CD14-positive monocyte (primary cell): ENCODE results near the gene SLC16A9. TPM values are rescaled to one million over a fixed set of nuclear protein-coding genes. Genes with fewer than 3 reads are reported as not detected.

Experiments
- DNase-seq, 3 donors: peaks; one replicate each; pipeline ENCODE4 v3.0.0-alpha.2; 2011 to 2022
- H2AFZ ChIP-seq: 2 replicates; pipeline ENCODE4 v1.6.0; 2012; ENCODE audit warnings: mild to moderate bottlenecking, low read depth, low read length, inconsistent platforms; ENCODE audit not compliant: insufficient read depth, poor library complexity, severe bottlenecking
- H3K27ac ChIP-seq, 2 donors: 1 replicate in 1 of 2; 2 replicates in 1 of 2; pipeline ENCODE4 v1.5.1; 2012 to 2013; ENCODE audit warnings: low read length in 2 of 2, control low read depth in 1 of 2, inconsistent platforms in 1 of 2, low read depth in 1 of 2, mild to moderate bottlenecking in 1 of 2
- H3K27me3 ChIP-seq, 2 donors: one replicate each; pipeline versions ENCODE4 v1.6.0 to v1.6.1; 2011 to 2013; ENCODE audit warnings: low read length in 2 of 2; ENCODE audit not compliant: control insufficient read depth in 2 of 2, insufficient read depth in 2 of 2
- H3K36me3 ChIP-seq, 2 donors: replicated peaks in 1 of 2; 1 replicate in 1 of 2; 2 replicates in 1 of 2; pipeline versions ENCODE4 v1.5.1 to v1.6.1; 2012 to 2013; ENCODE audit warnings: low read length in 2 of 2, control low read depth in 1 of 2, inconsistent platforms in 1 of 2, mild to moderate bottlenecking in 1 of 2; ENCODE audit not compliant: insufficient read depth in 2 of 2, control insufficient read depth in 1 of 2
- H3K4me1 ChIP-seq, 2 donors: 1 replicate in 1 of 2; 2 replicates in 1 of 2; pipeline versions ENCODE4 v1.5.1 to v1.6.1; 2012 to 2013; ENCODE audit warnings: low read length in 2 of 2, control low read depth in 1 of 2, inconsistent platforms in 1 of 2, mild to moderate bottlenecking in 1 of 2, moderate library complexity in 1 of 2; ENCODE audit not compliant: insufficient read depth in 2 of 2, control insufficient read depth in 1 of 2
- H3K4me2 ChIP-seq: replicated peaks from 2 replicates; pipeline ENCODE3; 2012; ENCODE audit warnings: low read length, moderate library complexity, mild to moderate bottlenecking; ENCODE audit not compliant: poor library complexity, severe bottlenecking; ENCODE audit errors: extremely low read depth
- H3K4me3 ChIP-seq, 3 experiments: fragments of 200-600 bp in 1 of 3; sonication (generic) in 1 of 3; replicated peaks in 1 of 3; 1 replicate in 2 of 3; 2 replicates in 1 of 3; pipeline ENCODE4 v1.5.1; 2011 to 2013; ENCODE audit warnings: low read length in 3 of 3, mild to moderate bottlenecking in 3 of 3, control low read depth in 2 of 3, low read depth in 2 of 3, inconsistent platforms in 1 of 3, moderate library complexity in 1 of 3
- H3K79me2 ChIP-seq: 2 replicates; pipeline ENCODE4 v1.6.0; 2012; ENCODE audit warnings: mild to moderate bottlenecking, control low read depth, inconsistent platforms, low read length, moderate library complexity; ENCODE audit not compliant: insufficient read depth
- H3K9ac ChIP-seq: 2 replicates; pipeline ENCODE4 v1.6.0; 2017; ENCODE audit warnings: low read length, mild to moderate bottlenecking; ENCODE audit not compliant: insufficient read depth, poor library complexity, severe bottlenecking
- H3K9me3 ChIP-seq, 2 donors: replicated peaks in 1 of 2; 1 replicate in 1 of 2; 2 replicates in 1 of 2; pipeline versions ENCODE4 v1.5.1 to v1.6.1; 2012 to 2013; ENCODE audit warnings: low read length in 2 of 2, control low read depth in 1 of 2; ENCODE audit not compliant: control insufficient read depth in 1 of 2, insufficient read depth in 1 of 2
- H4K20me1 ChIP-seq: 2 replicates; pipeline ENCODE4 v1.6.0; 2012; ENCODE audit warnings: mild to moderate bottlenecking, low read length, control low read depth, moderate library complexity; ENCODE audit not compliant: insufficient read depth
- H3K27ac Mint-ChIP-seq, 7 donors: one replicate each; pipeline ENCODE4 v1.8.0; 2020; ENCODE audit warnings: mild to moderate bottlenecking in 7 of 7, mixed read lengths in 7 of 7, moderate library complexity in 6 of 7, inconsistent platforms in 2 of 7
- H3K27me3 Mint-ChIP-seq, 3 donors: one replicate each; pipeline ENCODE4 v1.8.0; 2021 to 2022; ENCODE audit warnings: low read depth in 3 of 3, mild to moderate bottlenecking in 3 of 3, mixed read lengths in 3 of 3, moderate library complexity in 3 of 3, inconsistent platforms in 1 of 3
- H3K36me3 Mint-ChIP-seq, 2 donors: one replicate each; pipeline ENCODE4 v1.8.0; 2020; ENCODE audit warnings: mixed read lengths in 2 of 2, inconsistent platforms in 1 of 2, mild to moderate bottlenecking in 1 of 2
- H3K4me1 Mint-ChIP-seq: one replicate; pipeline ENCODE4 v1.8.0; 2020; ENCODE audit warnings: mild to moderate bottlenecking, mixed read lengths
- H3K4me3 Mint-ChIP-seq, 2 donors: one replicate each; pipeline ENCODE4 v1.8.0; 2020; ENCODE audit warnings: mild to moderate bottlenecking in 2 of 2, mixed read lengths in 2 of 2, moderate library complexity in 1 of 2
- H3K9me3 Mint-ChIP-seq, 7 donors: one replicate each; pipeline ENCODE4 v1.8.0; 2020 to 2022; ENCODE audit warnings: mixed read lengths in 7 of 7, mild to moderate bottlenecking in 6 of 7, moderate library complexity in 6 of 7, inconsistent platforms in 2 of 7
- CTCF ChIP-seq: fragments of 200-600 bp; IDR thresholded peaks from one replicate; pipeline ENCODE4 v1.8.0; 2022; ENCODE audit warnings: antibody characterized with exemption, mild to moderate bottlenecking
- WGBS: methylation state at CpG from one replicate; pipeline ENCODE4 v1.1.5; 2013; ENCODE audit warnings: missing lambda C conversion rate; ENCODE audit not compliant: insufficient coverage; 5-methylcytosine and 5-hydroxymethylcytosine counted together
- intact Hi-C, 2 donors: fragments of 100-400 bp; cut with micrococcal nuclease; formaldehyde crosslinking; loops; one replicate each; pipeline versions ENCODE4 v1.15.0 to v1.15.1; 2023
- polyA plus RNA-seq, 3 donors: library from polyadenylated mRNA; depleted of rRNA in 1 of 3; unstranded in 2 of 3; stranded (reverse) in 1 of 3; fragments of 300-500 nt in 2 of 3; fragments of >200 nt in 1 of 3; fragmentation: Illumina TruSeq in 2 of 3; gene quantifications; 1 replicate in 2 of 3; 2 replicates in 1 of 3; pipeline ENCODE4 v1.2.3, GENCODE V29; 2012 to 2021

Gene SLC16A9
- polyA plus RNA-seq, 3 donors = not detected

- no peak for DNase-seq
- H3K79me2 ChIP-seq = no peaks in the 10 kb centered on the region
- intact Hi-C loops = no loop called here
- H3K9me3 ChIP-seq = no peaks in the 10 kb centered on the region
- no peaks in the 10 kb centered on the region for H3K27me3 ChIP-seq
- no peak overlapping the region for H3K4me3 Mint-ChIP-seq
- H3K9me3 Mint-ChIP-seq = peaks cover 0 to 9% (median 0%) of the 10 kb centered on the region in 7 donors
- no peak overlapping the region for H3K4me3 ChIP-seq
- no peak overlapping the region for H3K27ac ChIP-seq
- no peak overlapping the region for H3K9ac ChIP-seq
- no CpG with 5 or more reads among the region's 1 CpG for WGBS
- no peak for TF ChIP-seq CTCF
- H3K4me1 Mint-ChIP-seq = no peaks in the 10 kb centered on the region
- H3K36me3 Mint-ChIP-seq = no peaks in the 10 kb centered on the region
- H3K36me3 ChIP-seq = no peaks in the 10 kb centered on the region
- H2AFZ ChIP-seq = no peak overlapping the region
- H3K27me3 Mint-ChIP-seq = no peaks in the 10 kb centered on the region
- H3K4me2 ChIP-seq = no peak overlapping the region
- H3K27ac Mint-ChIP-seq = peak overlapping the region in 1 of 7 donors; percentile 63
- no peaks in the 10 kb centered on the region for H3K4me1 ChIP-seq
- H4K20me1 ChIP-seq = no peaks in the 10 kb centered on the region
These were observed 22.0 kb downstream of the SLC16A9 start for GRCh38 chr10:59687657-59688056.

DNA sequence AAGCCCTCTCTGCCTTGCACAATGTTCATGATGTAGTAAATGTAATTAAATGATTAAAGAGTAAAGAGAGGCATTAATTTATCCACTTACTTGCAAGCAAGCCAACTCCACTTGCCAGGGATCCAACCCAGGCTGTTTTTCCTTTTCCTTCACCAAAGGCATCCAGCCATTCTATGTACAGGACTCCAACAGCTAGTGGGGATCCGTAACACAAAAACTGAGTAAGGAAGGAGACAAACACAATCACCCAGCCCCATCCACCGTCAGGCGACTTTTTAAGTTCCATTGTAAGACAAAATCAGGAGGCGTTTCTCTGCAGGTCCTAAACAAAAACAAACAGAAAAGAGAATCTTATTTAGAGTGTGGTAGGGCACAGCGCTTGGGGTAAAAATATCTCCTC, 25.6 kb downstream of the SLC16A9 start:
- Histone ChIP-seq H3K4me3 (no peak overlapping the region), H3K9ac (no peak overlapping the region), H3K36me3 (no peaks in the 10 kb centered on the region), H3K27me3 (no peaks in the 10 kb centered on the region), H2AFZ (no peak overlapping the region), H3K9me3 (no peaks in the 10 kb centered on the region), H4K20me1 (no peaks in the 10 kb centered on the region), H3K4me2 (no peak overlapping the region), H3K4me1 (no peaks in the 10 kb centered on the region), H3K27ac (no peak overlapping the region), H3K79me2 (no peaks in the 10 kb centered on the region)
- H3K36me3 Mint-ChIP-seq = no peaks in the 10 kb centered on the region
- no peak overlapping the region for H3K27ac Mint-ChIP-seq
- DNase-seq = no peak
- no peaks in the 10 kb centered on the region for H3K27me3 Mint-ChIP-seq
- no peak overlapping the region for H3K4me3 Mint-ChIP-seq
- TF ChIP-seq CTCF = no peak
- intact Hi-C loops = no loop called here
- WGBS = no CpG with 5 or more reads among the region's 5 CpGs
- no peaks in the 10 kb centered on the region for H3K4me1 Mint-ChIP-seq
- peaks cover 0 to 7% (median 0%) of the 10 kb centered on the region in 7 donors for H3K9me3 Mint-ChIP-seq
